Neural progenitor cell (in vitro differentiated cells): Measurements from ENCODE around the gene AUTS2.

Experiments
- EZH2 ChIP-seq: fragments of 200-600 bp; sonication (generic); IDR thresholded peaks from 2 replicates; pipeline ENCODE4 v1.6.1; 2017; ENCODE audit warnings: antibody characterized with exemption, mild to moderate bottlenecking, moderate library complexity
- TF ChIP-seq, protein P1 (sequence below): fragments of 200-600 bp; sonication (generic); IDR thresholded peaks from 2 replicates; pipeline ENCODE4 v1.5.1; 2017; ENCODE audit warnings: antibody characterized with exemption, mild to moderate bottlenecking

DNA sequence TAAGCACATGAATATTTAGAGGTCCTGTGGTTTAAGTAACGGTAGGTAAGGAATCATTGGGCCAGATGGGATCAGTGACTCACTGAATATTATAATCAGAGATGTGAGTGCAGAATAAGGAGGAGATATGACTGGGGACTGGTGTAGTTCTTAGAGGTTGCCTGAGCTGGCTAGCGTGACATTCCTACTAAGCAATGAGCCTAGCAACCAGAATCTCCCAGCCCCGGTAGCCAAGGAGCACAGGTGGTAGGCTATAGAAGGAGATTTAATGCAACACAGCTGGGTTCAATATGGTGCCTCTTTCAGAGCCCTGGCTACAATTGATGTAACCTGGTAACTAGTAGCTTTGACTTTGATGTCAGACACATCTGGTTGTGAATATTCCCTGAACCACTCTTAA is 641.6 kb downstream of the AUTS2 start:
- TF ChIP-seq, protein P1, sequence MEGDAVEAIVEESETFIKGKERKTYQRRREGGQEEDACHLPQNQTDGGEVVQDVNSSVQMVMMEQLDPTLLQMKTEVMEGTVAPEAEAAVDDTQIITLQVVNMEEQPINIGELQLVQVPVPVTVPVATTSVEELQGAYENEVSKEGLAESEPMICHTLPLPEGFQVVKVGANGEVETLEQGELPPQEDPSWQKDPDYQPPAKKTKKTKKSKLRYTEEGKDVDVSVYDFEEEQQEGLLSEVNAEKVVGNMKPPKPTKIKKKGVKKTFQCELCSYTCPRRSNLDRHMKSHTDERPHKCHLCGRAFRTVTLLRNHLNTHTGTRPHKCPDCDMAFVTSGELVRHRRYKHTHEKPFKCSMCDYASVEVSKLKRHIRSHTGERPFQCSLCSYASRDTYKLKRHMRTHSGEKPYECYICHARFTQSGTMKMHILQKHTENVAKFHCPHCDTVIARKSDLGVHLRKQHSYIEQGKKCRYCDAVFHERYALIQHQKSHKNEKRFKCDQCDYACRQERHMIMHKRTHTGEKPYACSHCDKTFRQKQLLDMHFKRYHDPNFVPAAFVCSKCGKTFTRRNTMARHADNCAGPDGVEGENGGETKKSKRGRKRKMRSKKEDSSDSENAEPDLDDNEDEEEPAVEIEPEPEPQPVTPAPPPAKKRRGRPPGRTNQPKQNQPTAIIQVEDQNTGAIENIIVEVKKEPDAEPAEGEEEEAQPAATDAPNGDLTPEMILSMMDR: no peak
- no peak for TF ChIP-seq EZH2
